Endothelial cell (in vitro differentiated cells): ENCODE measurements around the gene PER2. TPM values are rescaled to one million over a fixed set of nuclear protein-coding genes. Genes with fewer than 3 reads are reported as not detected.
A peak's percentile ranks its signal among the peaks of the same experiment; 100 is the strongest.
"Not testable (repeated sequence)": the region's sequence is repeated elsewhere in the genome, so short reads cannot be mapped to it uniquely, and the experiment has no call there.

Experiments
- DNase-seq: peaks from one replicate; pipeline ENCODE4 v3.0.0; 2021; ENCODE audit warnings: low spot score
- H3K27ac Mint-ChIP-seq: one replicate; pipeline ENCODE4 v1.8.0; 2021; ENCODE audit warnings: mixed read lengths, inconsistent platforms; ENCODE audit not compliant: unreplicated experiment
- H3K27me3 Mint-ChIP-seq: one replicate; pipeline ENCODE4 v1.8.0; 2021; ENCODE audit warnings: mild to moderate bottlenecking, moderate library complexity, mixed read lengths, inconsistent platforms; ENCODE audit not compliant: unreplicated experiment
- H3K36me3 Mint-ChIP-seq: one replicate; pipeline ENCODE4 v1.8.0; 2021; ENCODE audit warnings: mild to moderate bottlenecking, low read depth, mixed read lengths, inconsistent platforms; ENCODE audit not compliant: unreplicated experiment
- H3K4me1 Mint-ChIP-seq: one replicate; pipeline ENCODE4 v1.8.0; 2021; ENCODE audit warnings: mild to moderate bottlenecking, mixed read lengths, inconsistent platforms; ENCODE audit not compliant: unreplicated experiment
- H3K4me3 Mint-ChIP-seq: one replicate; pipeline ENCODE4 v1.8.0; 2021; ENCODE audit warnings: mild to moderate bottlenecking, mixed read lengths, inconsistent platforms; ENCODE audit not compliant: unreplicated experiment
- H3K9me3 Mint-ChIP-seq: one replicate; pipeline ENCODE4 v1.8.0; 2021; ENCODE audit warnings: mixed read lengths, inconsistent platforms; ENCODE audit not compliant: unreplicated experiment
- long read RNA-seq: library from polyadenylated mRNA; unstranded; transcript quantifications from one replicate; pipeline ENCODE4 v2.0.0, GENCODE V29; 2020; ENCODE audit not compliant: unreplicated experiment
- total RNA-seq: library from RNA; stranded (reverse); fragmentation: NEBNext Ultra II Directional; extraction: Animal tissue kit (Norgen Biotek cat#: 25700); gene quantifications from one replicate; pipeline ENCODE4 v1.2.1, GENCODE V29; 2021; ENCODE audit not compliant: unreplicated experiment
- TF ChIP-seq, protein P1 (sequence below): fragments of 200-600 bp; sonication (generic); IDR thresholded peaks from one replicate; pipeline ENCODE4 v1.5.0; 2021; ENCODE audit warnings: antibody characterized with exemption; ENCODE audit not compliant: unreplicated experiment

Gene PER2, protein sequence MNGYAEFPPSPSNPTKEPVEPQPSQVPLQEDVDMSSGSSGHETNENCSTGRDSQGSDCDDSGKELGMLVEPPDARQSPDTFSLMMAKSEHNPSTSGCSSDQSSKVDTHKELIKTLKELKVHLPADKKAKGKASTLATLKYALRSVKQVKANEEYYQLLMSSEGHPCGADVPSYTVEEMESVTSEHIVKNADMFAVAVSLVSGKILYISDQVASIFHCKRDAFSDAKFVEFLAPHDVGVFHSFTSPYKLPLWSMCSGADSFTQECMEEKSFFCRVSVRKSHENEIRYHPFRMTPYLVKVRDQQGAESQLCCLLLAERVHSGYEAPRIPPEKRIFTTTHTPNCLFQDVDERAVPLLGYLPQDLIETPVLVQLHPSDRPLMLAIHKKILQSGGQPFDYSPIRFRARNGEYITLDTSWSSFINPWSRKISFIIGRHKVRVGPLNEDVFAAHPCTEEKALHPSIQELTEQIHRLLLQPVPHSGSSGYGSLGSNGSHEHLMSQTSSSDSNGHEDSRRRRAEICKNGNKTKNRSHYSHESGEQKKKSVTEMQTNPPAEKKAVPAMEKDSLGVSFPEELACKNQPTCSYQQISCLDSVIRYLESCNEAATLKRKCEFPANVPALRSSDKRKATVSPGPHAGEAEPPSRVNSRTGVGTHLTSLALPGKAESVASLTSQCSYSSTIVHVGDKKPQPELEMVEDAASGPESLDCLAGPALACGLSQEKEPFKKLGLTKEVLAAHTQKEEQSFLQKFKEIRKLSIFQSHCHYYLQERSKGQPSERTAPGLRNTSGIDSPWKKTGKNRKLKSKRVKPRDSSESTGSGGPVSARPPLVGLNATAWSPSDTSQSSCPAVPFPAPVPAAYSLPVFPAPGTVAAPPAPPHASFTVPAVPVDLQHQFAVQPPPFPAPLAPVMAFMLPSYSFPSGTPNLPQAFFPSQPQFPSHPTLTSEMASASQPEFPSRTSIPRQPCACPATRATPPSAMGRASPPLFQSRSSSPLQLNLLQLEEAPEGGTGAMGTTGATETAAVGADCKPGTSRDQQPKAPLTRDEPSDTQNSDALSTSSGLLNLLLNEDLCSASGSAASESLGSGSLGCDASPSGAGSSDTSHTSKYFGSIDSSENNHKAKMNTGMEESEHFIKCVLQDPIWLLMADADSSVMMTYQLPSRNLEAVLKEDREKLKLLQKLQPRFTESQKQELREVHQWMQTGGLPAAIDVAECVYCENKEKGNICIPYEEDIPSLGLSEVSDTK (N-terminal part only)
- 5.5 TPM for total RNA-seq
- long read RNA-seq, result 0 reads

- peaks cover 28% of the 10 kb centered on the region for H3K27me3 Mint-ChIP-seq
- H3K9me3 Mint-ChIP-seq, result no peaks in the 10 kb centered on the region
- H3K4me1 Mint-ChIP-seq, result peaks cover 18% of the 10 kb centered on the region
- peaks cover 4% of the 10 kb centered on the region for H3K36me3 Mint-ChIP-seq
- DNase-seq, result peak; percentile 49
- TF ChIP-seq, protein P1, sequence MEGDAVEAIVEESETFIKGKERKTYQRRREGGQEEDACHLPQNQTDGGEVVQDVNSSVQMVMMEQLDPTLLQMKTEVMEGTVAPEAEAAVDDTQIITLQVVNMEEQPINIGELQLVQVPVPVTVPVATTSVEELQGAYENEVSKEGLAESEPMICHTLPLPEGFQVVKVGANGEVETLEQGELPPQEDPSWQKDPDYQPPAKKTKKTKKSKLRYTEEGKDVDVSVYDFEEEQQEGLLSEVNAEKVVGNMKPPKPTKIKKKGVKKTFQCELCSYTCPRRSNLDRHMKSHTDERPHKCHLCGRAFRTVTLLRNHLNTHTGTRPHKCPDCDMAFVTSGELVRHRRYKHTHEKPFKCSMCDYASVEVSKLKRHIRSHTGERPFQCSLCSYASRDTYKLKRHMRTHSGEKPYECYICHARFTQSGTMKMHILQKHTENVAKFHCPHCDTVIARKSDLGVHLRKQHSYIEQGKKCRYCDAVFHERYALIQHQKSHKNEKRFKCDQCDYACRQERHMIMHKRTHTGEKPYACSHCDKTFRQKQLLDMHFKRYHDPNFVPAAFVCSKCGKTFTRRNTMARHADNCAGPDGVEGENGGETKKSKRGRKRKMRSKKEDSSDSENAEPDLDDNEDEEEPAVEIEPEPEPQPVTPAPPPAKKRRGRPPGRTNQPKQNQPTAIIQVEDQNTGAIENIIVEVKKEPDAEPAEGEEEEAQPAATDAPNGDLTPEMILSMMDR, result no peak
- H3K4me3 Mint-ChIP-seq, result peak within 1 kb of the TSS; percentile 89
- peak within 1 kb of the TSS; percentile 89 for H3K27ac Mint-ChIP-seq
Measured at GRCh38 chr2:238287737-238288649, at the start of gene PER2. PER2 (minus strand) TSS chr2:238288610; CDS start chr2:238277936, 10,674 bp downstream.

DNA sequence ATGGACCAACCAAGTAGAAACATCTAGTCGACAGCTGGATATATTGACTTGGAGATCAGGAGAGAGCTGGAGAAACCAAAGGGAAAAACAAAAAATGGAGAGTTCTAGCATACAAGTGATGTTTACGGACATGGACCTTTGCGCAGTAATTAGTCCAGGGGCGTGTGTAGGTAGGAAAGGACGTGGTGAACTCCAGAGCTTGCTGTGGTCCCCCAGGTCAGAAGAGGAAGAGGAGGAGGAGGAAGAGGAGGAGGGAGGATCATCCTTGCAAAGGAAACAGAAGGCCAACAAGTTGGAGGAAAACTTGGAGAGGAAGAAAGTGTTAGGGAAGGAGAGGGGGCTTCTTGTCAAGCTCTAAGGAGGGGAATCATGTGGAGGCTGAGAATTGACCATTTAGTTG is 49.4 kb upstream of the PER2 start:
- no peak overlapping the region for H3K4me3 Mint-ChIP-seq
- H3K4me1 Mint-ChIP-seq, result peaks cover 4% of the 10 kb centered on the region
- no peak overlapping the region for H3K27ac Mint-ChIP-seq
- H3K27me3 Mint-ChIP-seq, result peaks cover 2% of the 10 kb centered on the region
- H3K9me3 Mint-ChIP-seq, result no peaks in the 10 kb centered on the region
- TF ChIP-seq, protein P1, result no peak
- peaks cover 4% of the 10 kb centered on the region for H3K36me3 Mint-ChIP-seq
- no peak for DNase-seq

DNA sequence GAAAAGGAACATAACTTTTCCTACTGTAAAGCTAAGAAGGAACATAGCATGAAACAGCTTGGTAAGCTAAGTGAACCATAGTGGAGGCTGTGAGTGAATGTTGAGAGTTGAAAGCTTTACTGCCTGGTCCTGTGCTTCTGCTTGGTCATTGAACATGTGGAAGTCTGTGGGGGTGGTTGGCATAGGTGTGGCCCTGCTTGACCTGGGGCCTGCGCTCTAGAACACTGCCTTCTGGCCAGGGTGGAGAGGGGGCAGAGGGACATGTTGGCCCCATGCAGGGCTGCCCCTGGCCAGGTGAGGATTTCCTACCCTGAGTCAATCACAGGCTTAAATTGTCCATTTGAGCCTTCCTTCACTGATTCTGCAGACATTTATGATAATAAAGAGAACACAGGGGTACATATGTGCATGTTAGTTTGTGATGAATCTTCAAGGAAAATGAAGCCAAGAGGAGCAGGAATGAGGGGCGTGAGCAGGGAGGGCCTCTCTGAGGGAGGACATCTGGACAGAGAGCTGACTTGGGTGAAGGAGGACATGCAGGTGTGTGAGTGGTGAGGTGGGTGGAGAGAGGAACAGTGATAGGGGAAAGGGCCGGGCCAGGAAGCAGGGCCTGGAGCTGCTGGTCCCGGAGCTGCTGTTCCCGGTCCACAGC is 48.5 kb upstream of the PER2 start:
- Mint-ChIP-seq H3K36me3 (peaks cover 4% of the 10 kb centered on the region), H3K27me3 (peaks cover 2% of the 10 kb centered on the region), H3K27ac (no peak overlapping the region), H3K9me3 (no peaks in the 10 kb centered on the region), H3K4me1 (peaks cover 4% of the 10 kb centered on the region), H3K4me3 (no peak overlapping the region)
- TF ChIP-seq, protein P1, result no peak
- no peak for DNase-seq

- Mint-ChIP-seq H3K4me3 (no peak overlapping the region), H3K27me3 (peaks cover 2% of the 10 kb centered on the region), H3K27ac (no peak overlapping the region), H3K9me3 (no peaks in the 10 kb centered on the region), H3K36me3 (peaks cover 4% of the 10 kb centered on the region), H3K4me1 (peaks cover 4% of the 10 kb centered on the region)
- TF ChIP-seq, protein P1, result no peak
- no peak for DNase-seq
Measured at GRCh38 chr2:238336151-238336550, 47.7 kb upstream of the PER2 start.

DNA sequence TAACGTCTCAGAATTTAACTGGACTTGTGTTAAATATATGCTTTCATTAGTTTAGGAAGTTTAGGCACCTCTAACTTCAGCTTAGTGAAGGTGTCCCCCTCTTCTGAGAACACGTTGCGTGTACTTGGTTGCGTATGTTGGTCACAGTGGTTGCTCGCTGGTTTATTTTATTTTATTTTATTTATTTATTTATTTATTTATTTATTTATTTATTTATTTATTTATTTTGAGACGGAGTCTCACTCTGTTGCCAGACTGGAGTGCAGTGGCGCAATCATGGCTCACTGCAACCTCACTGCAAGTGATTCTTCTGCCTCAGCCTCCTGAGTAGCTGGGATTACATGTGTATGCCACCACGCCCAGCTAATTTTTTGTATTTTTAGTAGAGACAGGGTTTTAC is 47.2 kb upstream of the PER2 start:
- not testable (repeated sequence) for H3K27me3 Mint-ChIP-seq

More for the DNA sequence above, 47.2 kb upstream of the PER2 start:
- not testable (repeated sequence) for H3K9me3 Mint-ChIP-seq, H3K36me3 Mint-ChIP-seq, H3K27ac Mint-ChIP-seq, H3K4me1 Mint-ChIP-seq, DNase-seq, H3K4me3 Mint-ChIP-seq
